D721Med (cell line): Measurements from ENCODE around the gene POU4F3.

Source experiments
- DNase-seq: peaks from one replicate; pipeline ENCODE4 v3.0.0; 2011; ENCODE audit warnings: low spot score; ENCODE audit not compliant: insufficient read length
- FAIRE-seq: peaks from 2 replicates; lab custom pipeline; 2011; peaks lifted over from hg19 to GRCh38; lab: Jason Lieb, UNC
- CTCF ChIP-seq: IDR thresholded peaks from 2 replicates; pipeline ENCODE4 v1.5.1; 2012; ENCODE audit warnings: mild to moderate bottlenecking, control low read depth; ENCODE audit not compliant: insufficient read depth; ENCODE audit errors: missing control alignments

The POU4F3 gene

GRCh38 chr5:146368137-146368536 lies 29.5 kb downstream of the POU4F3 start:
- DNase-seq (no peak), FAIRE-seq (no peak)
- TF ChIP-seq CTCF, result no peak

GRCh38 chr5:146369691-146370090 lies 31.1 kb downstream of the POU4F3 start:
- DNase-seq, result no peak
- TF ChIP-seq CTCF, result no peak
- no peak for FAIRE-seq

- no peak for TF ChIP-seq CTCF
- DNase-seq, result no peak
- FAIRE-seq, result no peak
Observed at GRCh38 chr5:146376821-146377220, 38.2 kb downstream of the POU4F3 start.

- no peak for TF ChIP-seq CTCF
Observed at GRCh38 chr5:146378986-146379385, 40.3 kb downstream of the POU4F3 start.

GRCh38 chr5:146380714-146381113 lies 42.1 kb downstream of the POU4F3 start:
- no peak for TF ChIP-seq CTCF
- no peak for DNase-seq
- FAIRE-seq, result no peak

More at GRCh38 chr5:146378986-146379385, 40.3 kb downstream of the POU4F3 start:
- DNase-seq, result no peak
- FAIRE-seq, result no peak

- FAIRE-seq, result no peak
- DNase-seq, result no peak
- no peak for TF ChIP-seq CTCF
Observed at GRCh38 chr5:146388386-146388785, 49.7 kb downstream of the POU4F3 start.

- no peak for FAIRE-seq
- TF ChIP-seq CTCF, result peak; percentile 22
- DNase-seq, result no peak
Observed at GRCh38 chr5:146390469-146390868, 51.8 kb downstream of the POU4F3 start.
